DMS53 treated with DMSO at 0.1 percent for 48 hours (cell line): ENCODE measurements around the gene PAQR4.
A peak's percentile ranks its signal among the peaks of the same experiment; 100 is the strongest.

Source experiments
- DNase-seq: peaks from one replicate; lab custom pipeline; 2025; ENCODE audit not compliant: unreplicated experiment; lab: John Stamatoyannopoulos, UW

The PAQR4 gene

GRCh38 chr16:3020604-3021448, 51.7 kb downstream of the PAQR4 start:
- no peak for DNase-seq

GRCh38 chr16:3021449-3022207, 52.5 kb downstream of the PAQR4 start:
- DNase-seq: peak; percentile 39

DNA sequence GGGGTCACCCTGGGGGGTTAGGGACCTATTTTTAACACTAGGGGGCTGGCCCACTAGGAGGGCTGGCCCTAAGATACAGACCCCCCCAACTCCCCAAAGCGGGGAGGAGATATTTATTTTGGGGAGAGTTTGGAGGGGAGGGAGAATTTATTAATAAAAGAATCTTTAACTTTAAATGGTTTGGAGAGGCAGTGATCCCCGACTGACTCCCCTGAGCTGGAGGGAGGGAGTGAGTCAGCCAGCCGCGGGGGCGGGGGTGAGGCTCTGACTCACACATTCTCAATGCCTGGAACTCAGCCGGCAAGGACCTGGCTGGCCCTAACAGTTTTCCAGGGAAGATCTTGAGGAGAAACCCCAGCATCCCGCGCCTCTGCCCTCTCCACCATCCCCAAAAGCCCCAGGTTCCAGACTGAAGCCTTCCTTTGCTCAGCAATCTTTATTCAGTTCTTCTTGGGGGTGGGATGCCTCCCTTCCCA, 53.1 kb downstream of the PAQR4 start:
- peak; percentile 48 for DNase-seq

GRCh38 chr16:3022684-3023414, 53.7 kb downstream of the PAQR4 start:
- no peak for DNase-seq
